Jurkat, Clone E6-1 (cell line): ENCODE data around the gene C12orf42.
"Not testable (repeated sequence)": the region's sequence is repeated elsewhere in the genome, so short reads cannot be mapped to it uniquely, and the experiment has no call there.

Experiments used
- DNase-seq: peaks from one replicate; pipeline ENCODE4 v3.0.0-alpha.2; 2011; ENCODE audit warnings: low read depth, low spot score
- H3K4me3 ChIP-seq: 2 replicates; pipeline ENCODE4 v1.5.1; 2011; ENCODE audit warnings: mild to moderate bottlenecking, low read length, control low read depth, moderate library complexity

C12orf42 gene

GRCh38 chr12:103434165-103435105 is 61.3 kb downstream of the C12orf42 start:
- DNase-seq, H3K4me3 ChIP-seq: not testable (repeated sequence)

- no peak overlapping the region for H3K4me3 ChIP-seq
- DNase-seq, result no peak
These were observed 63.8 kb downstream of the C12orf42 start for GRCh38 chr12:103431950-103432349.

- H3K4me3 ChIP-seq, result no peak overlapping the region
- DNase-seq, result no peak
These were observed 64.4 kb downstream of the C12orf42 start for GRCh38 chr12:103431387-103431786.

GRCh38 chr12:103425674-103426073 is 70.1 kb downstream of the C12orf42 start:
- not testable (repeated sequence) for DNase-seq

GRCh38 chr12:103424849-103425586 is 70.8 kb downstream of the C12orf42 start:
- DNase-seq, H3K4me3 ChIP-seq: not testable (repeated sequence)

More at GRCh38 chr12:103425674-103426073, 70.1 kb downstream of the C12orf42 start:
- H3K4me3 ChIP-seq, result not testable (repeated sequence)

- no peak for DNase-seq
- no peak overlapping the region for H3K4me3 ChIP-seq
These were observed 72.3 kb downstream of the C12orf42 start for GRCh38 chr12:103423516-103423910.

- DNase-seq, result no peak
- H3K4me3 ChIP-seq, result no peak overlapping the region
These were observed 72.8 kb downstream of the C12orf42 start for GRCh38 chr12:103422746-103423515.

GRCh38 chr12:103422328-103422727 is 73.4 kb downstream of the C12orf42 start:
- no peak overlapping the region for H3K4me3 ChIP-seq
- DNase-seq, result no peak

GRCh38 chr12:103421402-103421801 is 74.4 kb downstream of the C12orf42 start:
- no peak for DNase-seq
- H3K4me3 ChIP-seq, result no peak overlapping the region

GRCh38 chr12:103415681-103416080 is 80.1 kb downstream of the C12orf42 start:
- DNase-seq, result no peak
- no peak overlapping the region for H3K4me3 ChIP-seq

- DNase-seq, result peak; percentile 8
- no peak overlapping the region for H3K4me3 ChIP-seq
These were observed 94.3 kb downstream of the C12orf42 start for GRCh38 chr12:103401421-103401820.

GRCh38 chr12:103399986-103400385 is 95.8 kb downstream of the C12orf42 start:
- H3K4me3 ChIP-seq, result no peak overlapping the region
- no peak for DNase-seq

- H3K4me3 ChIP-seq, result no peak overlapping the region
- DNase-seq, result no peak
These were observed 98.2 kb downstream of the C12orf42 start for GRCh38 chr12:103397536-103397935.

- H3K4me3 ChIP-seq, result no peak overlapping the region
- DNase-seq, result no peak
These were observed 103.0 kb downstream of the C12orf42 start for GRCh38 chr12:103392722-103393121.

- no peak for DNase-seq
- no peak overlapping the region for H3K4me3 ChIP-seq
These were observed 104.7 kb downstream of the C12orf42 start for GRCh38 chr12:103391103-103391502.

GRCh38 chr12:103387385-103387784 is 108.4 kb downstream of the C12orf42 start:
- no peak for DNase-seq

GRCh38 chr12:103386451-103386850 is 109.3 kb downstream of the C12orf42 start:
- no peak overlapping the region for H3K4me3 ChIP-seq

More at GRCh38 chr12:103387385-103387784, 108.4 kb downstream of the C12orf42 start:
- no peak overlapping the region for H3K4me3 ChIP-seq

GRCh38 chr12:103382736-103383346 is 112.9 kb downstream of the C12orf42 start:
- no peak for DNase-seq
- no peak overlapping the region for H3K4me3 ChIP-seq

More at GRCh38 chr12:103386451-103386850, 109.3 kb downstream of the C12orf42 start:
- no peak for DNase-seq

GRCh38 chr12:103382119-103382518 is 113.6 kb downstream of the C12orf42 start:
- no peak for DNase-seq

More at GRCh38 chr12:103382119-103382518, 113.6 kb downstream of the C12orf42 start:
- no peak overlapping the region for H3K4me3 ChIP-seq
